Ascending aorta (tissue), 2 donors: Measurements from ENCODE around the gene TRABD. TPM values are rescaled to one million over a fixed set of nuclear protein-coding genes. Genes with fewer than 3 reads are reported as not detected.

Experiments
- DNase-seq, 2 donors: peaks; one replicate each; pipeline ENCODE4 v3.0.0-alpha.2; 2019; ENCODE audit warnings: low spot score in 2 of 2
- H3K27ac ChIP-seq, 2 donors: fragments of 200-600 bp; sonication (generic); one replicate each; pipeline ENCODE4 v1.5.1; 2016 to 2017; ENCODE audit warnings: mild to moderate bottlenecking in 1 of 2
- H3K27me3 ChIP-seq: fragments of 200-600 bp; sonication (generic); one replicate; pipeline ENCODE4 v1.5.1; 2017
- H3K36me3 ChIP-seq, 2 donors: fragments of 200-600 bp; sonication (generic); one replicate each; pipeline ENCODE4 v1.5.1; 2016
- H3K4me1 ChIP-seq, 2 donors: fragments of 200-600 bp; sonication (generic); one replicate each; pipeline ENCODE4 v1.5.1; 2016 to 2017; ENCODE audit warnings: mild to moderate bottlenecking in 1 of 2
- H3K4me3 ChIP-seq, 2 donors: fragments of 200-600 bp; sonication (generic); one replicate each; pipeline ENCODE4 v1.5.1; 2016 to 2017; ENCODE audit warnings: mild to moderate bottlenecking in 1 of 2
- H3K9me3 ChIP-seq, 2 donors: fragments of 200-600 bp; sonication (generic); one replicate each; pipeline ENCODE4 v1.5.1; 2016
- CTCF ChIP-seq, 3 experiments: fragments of 200-600 bp in 2 of 3; fragments of 450-650 bp in 1 of 3; sonication (generic) in 2 of 3; IDR thresholded peaks; one replicate each; pipeline ENCODE4 v1.5.1; 2016 to 2019; ENCODE audit warnings: antibody characterized with exemption in 3 of 3, mild to moderate bottlenecking in 1 of 3, moderate library complexity in 1 of 3
- intact Hi-C: fragments of 100-400 bp; cut with DNase I; formaldehyde crosslinking; loops from one replicate; pipeline ENCODE4 v1.15.1; 2023
- total RNA-seq: library from RNA; depleted of rRNA; stranded (reverse); fragments of >200 nt; gene quantifications from one replicate; pipeline ENCODE4 v1.1.0, GENCODE V29; 2016

TRABD gene
- total RNA-seq, 1 donor from 2014 or later: 91.4 TPM

- H3K4me1 ChIP-seq: no peaks in the 10 kb centered on the region
- H3K9me3 ChIP-seq: no peaks in the 10 kb centered on the region
- TF ChIP-seq CTCF (IDR thresholded peaks at IDR 0.05): no peak
- DNase-seq: no peak
- intact Hi-C loops: no loop called here
- no peak overlapping the region for H3K27ac ChIP-seq
- H3K4me3 ChIP-seq: no peak overlapping the region
- H3K36me3 ChIP-seq: no peaks in the 10 kb centered on the region
- no peaks in the 10 kb centered on the region for H3K27me3 ChIP-seq
These were observed 8.7 kb upstream of the TRABD start for GRCh38 chr22:50176850-50177536.

- DNase-seq: no peak
- no peaks in the 10 kb centered on the region for H3K36me3 ChIP-seq
- intact Hi-C loops: no loop called here
- peaks cover 0 to 2% of the 10 kb centered on the region in 2 donors for H3K4me1 ChIP-seq
- TF ChIP-seq CTCF (IDR thresholded peaks at IDR 0.05): no peak
- no peak overlapping the region for H3K27ac ChIP-seq
- no peaks in the 10 kb centered on the region for H3K27me3 ChIP-seq
- no peaks in the 10 kb centered on the region for H3K9me3 ChIP-seq
- no peak overlapping the region for H3K4me3 ChIP-seq
These were observed 7.9 kb upstream of the TRABD start for GRCh38 chr22:50177537-50178470.

DNA sequence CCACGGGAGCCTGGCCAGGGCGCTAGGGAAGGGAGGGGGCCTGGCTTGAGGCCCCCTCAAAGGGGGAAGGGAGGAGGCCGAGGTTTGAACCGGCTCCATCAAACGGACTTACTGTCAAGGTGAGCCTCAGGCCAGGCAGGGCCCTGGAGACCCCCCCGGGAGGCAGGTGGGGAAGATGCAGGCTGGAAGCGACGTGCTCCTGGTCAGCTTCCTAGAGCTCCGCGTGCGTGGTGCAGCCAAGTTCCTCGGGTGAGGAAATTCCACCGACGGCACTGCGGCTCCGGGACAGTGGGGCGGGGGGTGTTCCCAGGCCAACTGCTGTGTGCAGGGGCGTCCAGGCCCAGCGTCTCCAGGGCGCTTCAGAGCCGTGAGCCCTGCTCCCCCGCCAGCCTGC lies 7.2 kb upstream of the TRABD start:
- Histone ChIP-seq H3K27ac (no peak overlapping the region), H3K36me3 (no peaks in the 10 kb centered on the region), H3K27me3 (no peaks in the 10 kb centered on the region), H3K4me3 (no peak overlapping the region), H3K4me1 (peaks cover 0 to 2% of the 10 kb centered on the region in 2 donors), H3K9me3 (no peaks in the 10 kb centered on the region)
- TF ChIP-seq CTCF (IDR thresholded peaks at IDR 0.05): no peak
- no peak for DNase-seq
- intact Hi-C loops: no loop called here

GRCh38 chr22:50178871-50179869 lies 6.5 kb upstream of the TRABD start:
- no peak for TF ChIP-seq CTCF (IDR thresholded peaks at IDR 0.05)
- intact Hi-C loops: no loop called here
- Histone ChIP-seq H3K4me3 (no peak overlapping the region), H3K9me3 (no peaks in the 10 kb centered on the region), H3K36me3 (no peaks in the 10 kb centered on the region), H3K27me3 (no peaks in the 10 kb centered on the region), H3K4me1 (peaks cover 0 to 3% of the 10 kb centered on the region in 2 donors), H3K27ac (no peak overlapping the region)
- DNase-seq: peak in 1 of 2 donors; percentile 57
